Mucosa of descending colon (tissue), 3 donors: ENCODE results near the gene TM4SF5. TPM values are rescaled to one million over a fixed set of nuclear protein-coding genes. Genes with fewer than 3 reads are reported as not detected.

Source experiments
- ATAC-seq: fragments of 200-7000 bp; cut with Tn5 transposase; one replicate; pipeline ENCODE4 v1.9.1; 2020; ENCODE audit warnings: mild to moderate bottlenecking, moderate library complexity
- DNase-seq, 3 donors: peaks; one replicate each; pipeline ENCODE4 v3.0.0-alpha.2; 2020
- H3K36me3 ChIP-seq: fragments of 200-600 bp; one replicate; pipeline ENCODE4 v1.8.0; 2021; ENCODE audit warnings: low read depth, mild to moderate bottlenecking
- H3K4me1 ChIP-seq: fragments of 200-600 bp; one replicate; pipeline ENCODE4 v1.8.0; 2021; ENCODE audit warnings: low read depth, mild to moderate bottlenecking
- H3K4me3 ChIP-seq: fragments of 200-600 bp; one replicate; pipeline ENCODE4 v1.8.0; 2021; ENCODE audit warnings: mild to moderate bottlenecking
- H3K9me3 ChIP-seq: fragments of 200-600 bp; one replicate; pipeline ENCODE4 v1.8.0; 2021; ENCODE audit warnings: mild to moderate bottlenecking
- intact Hi-C, 2 donors: fragments of 100-400 bp; cut with DNase I in 1 of 2; cut with micrococcal nuclease in 1 of 2; formaldehyde crosslinking; loops; one replicate each; pipeline versions ENCODE4 v1.11.0 to v1.11.1; 2022; cut with DNase I, micrococcal nuclease
- total RNA-seq, 3 donors: library from RNA; stranded (reverse); fragmentation: NEBNext Ultra II Directional in 2 of 3; extraction: Animal tissue kit (Norgen Biotek cat#: 25700) in 2 of 3; gene quantifications; one replicate each; pipeline versions ENCODE4 v1.2.1 to v1.2.4, GENCODE V29; 2021 to 2023
- TF ChIP-seq, protein P1 (sequence below): fragments of 200-600 bp; IDR thresholded peaks from one replicate; pipeline ENCODE4 v1.8.0; 2022; ENCODE audit warnings: antibody characterized with exemption, mild to moderate bottlenecking
- donor health status: DM: no; HTN: no; CAD: no; lungs with moderate emphysema.
- donor health status: DM: no; HTN: no; CAD: no.
- donor health status: DM: no; HTN: yes; CAD: no.

The TM4SF5 gene
- total RNA-seq, 3 donors from 2014 or later, result 5.0 to 20.7 (median 12.5) TPM

DNA sequence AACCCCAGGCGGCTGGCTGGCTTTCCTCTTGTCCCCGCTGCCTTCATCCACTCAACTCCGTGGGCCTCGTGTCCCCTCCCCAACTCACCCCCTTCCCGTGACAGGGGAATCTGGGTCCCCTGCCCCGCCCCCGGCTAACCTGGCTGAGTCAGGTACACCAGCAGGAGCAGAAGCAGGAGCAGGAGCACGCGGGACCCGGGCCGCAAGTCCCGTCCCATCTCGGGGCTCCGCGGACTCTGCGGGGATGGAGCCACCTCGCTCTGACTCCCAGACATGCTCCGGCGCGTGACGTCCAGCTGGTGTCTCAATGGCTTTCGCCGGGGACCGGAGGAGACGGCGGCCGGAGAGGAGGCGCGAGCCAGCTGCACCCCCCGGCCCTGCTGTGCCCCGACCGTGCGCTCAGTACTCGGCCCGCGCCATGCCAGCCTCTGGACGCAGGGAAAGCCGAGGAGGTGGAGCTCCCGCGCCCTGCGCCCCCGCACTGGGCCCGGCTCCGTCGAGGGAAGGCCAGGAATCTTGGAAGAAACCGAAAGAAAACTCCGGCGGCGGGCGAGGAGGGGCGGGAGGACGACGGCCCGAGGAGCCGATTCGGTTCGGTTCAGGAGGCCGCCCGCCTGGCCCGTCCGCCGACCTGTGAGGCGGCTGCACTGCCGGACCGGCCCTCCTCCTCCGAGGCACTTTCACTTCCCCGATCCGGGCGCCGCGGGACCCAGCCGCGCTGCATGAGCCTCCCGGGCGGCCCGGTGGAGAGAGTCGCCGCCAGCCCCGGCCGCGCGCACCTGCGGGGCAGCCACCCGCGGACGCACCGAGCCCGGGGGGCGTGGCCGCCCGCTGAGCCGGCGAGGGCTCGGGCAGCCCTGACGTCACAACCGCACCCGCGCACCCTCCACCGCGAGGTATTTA, 32.3 kb upstream of the TM4SF5 start, which contains the start of the genes CXCL16 and ZMYND15:
Gene CXCL16 (minus strand): TSS at position 807 of the 903 bp plus-strand sequence. CDS start 589 bp downstream, at position 218.
Gene ZMYND15 (plus strand): TSS at position 712 of the 903 bp plus-strand sequence. CDS start 716 bp downstream, outside the sequence.
- Histone ChIP-seq H3K9me3 (no peaks in the 10 kb centered on the region), H3K4me3 (peak within 1 kb of the TSS; percentile 25), H3K36me3 (no peaks in the 10 kb centered on the region), H3K4me1 (peaks cover 8% of the 10 kb centered on the region)
- DNase-seq (peak; percentile 77 to 84 (median 81)), ATAC-seq (peak; percentile 82)
- TF ChIP-seq, protein P1, sequence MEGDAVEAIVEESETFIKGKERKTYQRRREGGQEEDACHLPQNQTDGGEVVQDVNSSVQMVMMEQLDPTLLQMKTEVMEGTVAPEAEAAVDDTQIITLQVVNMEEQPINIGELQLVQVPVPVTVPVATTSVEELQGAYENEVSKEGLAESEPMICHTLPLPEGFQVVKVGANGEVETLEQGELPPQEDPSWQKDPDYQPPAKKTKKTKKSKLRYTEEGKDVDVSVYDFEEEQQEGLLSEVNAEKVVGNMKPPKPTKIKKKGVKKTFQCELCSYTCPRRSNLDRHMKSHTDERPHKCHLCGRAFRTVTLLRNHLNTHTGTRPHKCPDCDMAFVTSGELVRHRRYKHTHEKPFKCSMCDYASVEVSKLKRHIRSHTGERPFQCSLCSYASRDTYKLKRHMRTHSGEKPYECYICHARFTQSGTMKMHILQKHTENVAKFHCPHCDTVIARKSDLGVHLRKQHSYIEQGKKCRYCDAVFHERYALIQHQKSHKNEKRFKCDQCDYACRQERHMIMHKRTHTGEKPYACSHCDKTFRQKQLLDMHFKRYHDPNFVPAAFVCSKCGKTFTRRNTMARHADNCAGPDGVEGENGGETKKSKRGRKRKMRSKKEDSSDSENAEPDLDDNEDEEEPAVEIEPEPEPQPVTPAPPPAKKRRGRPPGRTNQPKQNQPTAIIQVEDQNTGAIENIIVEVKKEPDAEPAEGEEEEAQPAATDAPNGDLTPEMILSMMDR, result no peak
- intact Hi-C loops, result no loop called here

DNA sequence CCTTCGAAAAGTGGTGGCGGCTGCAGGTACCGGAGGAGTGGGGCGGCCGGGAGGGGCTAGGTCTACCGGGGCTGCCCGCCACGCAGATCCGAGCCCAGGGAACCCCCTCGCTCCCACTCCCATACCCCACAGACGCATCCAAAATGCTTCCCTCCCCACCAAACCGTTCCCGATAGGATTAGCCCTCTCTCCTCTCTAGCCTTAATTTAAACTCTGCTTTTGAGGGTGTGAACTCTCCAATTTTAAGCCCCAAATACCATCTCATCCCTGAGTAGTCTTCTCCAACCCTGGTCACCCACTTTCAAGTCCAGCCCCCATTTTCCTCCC, 31.7 kb upstream of the TM4SF5 start:
- intact Hi-C loops, result no loop called here
- no peak for DNase-seq
- no peaks in the 10 kb centered on the region for H3K9me3 ChIP-seq
- TF ChIP-seq, protein P1, result no peak
- H3K4me1 ChIP-seq, result peaks cover 8% of the 10 kb centered on the region
- H3K36me3 ChIP-seq, result no peaks in the 10 kb centered on the region
- ATAC-seq, result no peak
- H3K4me3 ChIP-seq, result no peak overlapping the region

DNA sequence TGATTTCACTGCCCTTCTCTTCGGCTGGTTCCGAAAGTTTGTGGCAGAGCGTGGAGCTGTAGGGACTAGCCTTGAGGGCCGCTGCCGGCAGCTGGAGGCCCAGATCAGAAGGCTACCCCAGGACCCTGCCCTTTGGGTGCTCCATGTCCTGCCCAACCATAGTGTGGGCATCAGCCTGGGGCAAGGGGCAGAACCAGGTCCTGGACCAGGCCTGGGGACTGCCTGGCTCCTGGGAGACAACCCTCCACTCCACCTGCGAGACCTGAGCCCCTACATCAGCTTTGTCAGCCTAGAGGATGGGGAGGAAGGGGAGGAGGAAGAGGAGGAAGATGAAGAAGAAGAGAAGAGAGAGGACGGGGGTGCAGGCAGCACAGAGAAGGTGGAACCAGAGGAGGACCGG, 31.1 kb upstream of the TM4SF5 start:
- H3K4me1 ChIP-seq, result peaks cover 8% of the 10 kb centered on the region
- H3K4me3 ChIP-seq, result no peak overlapping the region
- no peaks in the 10 kb centered on the region for H3K9me3 ChIP-seq
- intact Hi-C loops, result no loop called here
- DNase-seq, result no peak
- TF ChIP-seq, protein P1, result no peak
- no peak for ATAC-seq
- no peaks in the 10 kb centered on the region for H3K36me3 ChIP-seq

DNA sequence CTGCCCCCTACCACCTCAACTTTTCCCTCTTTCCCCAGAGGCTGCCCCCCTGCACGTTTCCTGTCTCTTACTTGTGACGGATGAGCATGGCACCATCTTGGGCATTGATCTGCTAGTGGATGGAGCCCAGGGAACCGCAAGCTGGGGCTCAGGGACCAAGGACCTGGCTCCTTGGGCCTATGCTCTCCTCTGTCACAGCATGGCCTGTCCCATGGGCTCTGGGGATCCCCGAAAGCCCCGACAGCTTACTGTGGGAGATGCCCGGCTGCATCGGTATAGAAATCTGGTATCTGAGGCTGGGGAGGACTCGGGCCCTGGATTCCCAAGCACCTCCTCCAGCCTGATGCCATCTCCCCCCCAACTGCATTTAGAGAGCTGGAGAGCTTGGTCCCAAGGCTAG, 30.1 kb upstream of the TM4SF5 start:
- TF ChIP-seq, protein P1, result no peak
- H3K4me1 ChIP-seq, result peaks cover 8% of the 10 kb centered on the region
- intact Hi-C loops, result no loop called here
- H3K4me3 ChIP-seq, result no peak overlapping the region
- ATAC-seq (no peak), DNase-seq (no peak)
- H3K36me3 ChIP-seq, result no peaks in the 10 kb centered on the region
- no peaks in the 10 kb centered on the region for H3K9me3 ChIP-seq

DNA sequence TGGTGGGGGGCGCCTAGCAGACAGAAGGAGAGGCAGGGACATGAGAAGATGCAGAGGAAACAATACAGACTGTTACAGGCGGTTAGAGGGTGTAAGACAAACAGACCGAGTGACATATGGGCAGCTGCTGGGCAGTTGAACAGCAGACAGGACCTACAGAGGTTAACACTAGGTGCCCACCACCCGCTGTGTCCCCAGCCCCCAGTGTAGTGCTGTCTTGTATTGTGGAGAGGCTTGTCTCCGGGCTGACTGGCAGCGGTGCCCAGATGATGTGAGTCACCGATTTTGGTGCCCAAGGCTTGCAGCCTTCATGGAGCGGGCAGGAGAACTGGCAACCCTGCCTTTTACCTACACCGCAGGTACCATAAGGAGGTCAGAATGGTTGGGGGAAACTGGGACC, 29.6 kb upstream of the TM4SF5 start:
- Histone ChIP-seq H3K4me3 (no peak overlapping the region), H3K36me3 (no peaks in the 10 kb centered on the region), H3K4me1 (peaks cover 8% of the 10 kb centered on the region), H3K9me3 (no peaks in the 10 kb centered on the region)
- intact Hi-C loops, result no loop called here
- DNase-seq (no peak), ATAC-seq (no peak)
- TF ChIP-seq, protein P1, result no peak
